ENCODE data around the gene SHB.

The SHB gene

DNA sequence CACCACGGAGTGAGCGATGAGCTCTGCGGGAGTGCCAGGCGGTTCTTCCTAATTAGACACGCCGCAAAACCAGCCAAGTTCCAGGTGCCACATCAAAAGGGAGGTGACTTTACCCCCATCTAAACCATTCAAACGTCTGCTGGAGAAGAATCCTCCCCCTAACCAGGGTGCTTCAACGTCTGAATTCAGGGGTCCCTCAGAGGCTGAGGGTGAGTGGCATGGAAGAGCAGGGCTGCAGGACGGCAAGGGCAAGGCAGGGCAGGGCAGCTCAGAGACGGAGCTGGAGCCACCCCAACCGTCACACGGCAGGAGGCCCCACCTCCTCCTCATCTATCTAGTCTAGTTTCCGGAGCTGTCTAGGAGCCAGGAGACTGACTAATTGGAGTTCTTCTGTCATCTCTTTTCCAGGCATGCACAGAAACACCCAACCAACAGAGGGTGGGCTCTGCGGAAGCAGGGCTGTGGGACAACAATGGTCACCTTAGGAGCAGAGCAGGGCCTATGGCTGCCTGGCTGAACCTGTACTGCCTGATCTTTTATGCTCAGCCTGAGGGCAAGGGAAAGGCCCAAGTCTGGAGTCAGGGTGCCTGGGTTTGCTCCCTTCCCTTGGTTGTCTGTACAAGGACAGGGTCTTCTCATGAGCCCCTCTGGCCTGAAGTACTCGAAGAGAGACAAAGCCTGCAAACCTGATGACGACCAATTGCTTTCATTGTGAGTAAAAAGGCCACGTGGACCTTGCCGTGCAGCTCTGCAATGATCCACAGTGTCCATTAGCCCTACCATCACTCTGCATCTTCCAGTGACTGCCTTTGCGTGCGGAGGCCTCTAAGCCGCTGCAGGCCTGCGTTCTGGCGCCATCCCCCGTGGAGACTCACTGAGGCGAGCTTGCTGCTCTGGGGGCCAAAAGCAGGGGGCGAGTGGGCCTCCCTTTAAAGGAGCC is 84.1 kb downstream of the SHB start:
- DNase-seq: peak; percentile 15 to 43

DNA sequence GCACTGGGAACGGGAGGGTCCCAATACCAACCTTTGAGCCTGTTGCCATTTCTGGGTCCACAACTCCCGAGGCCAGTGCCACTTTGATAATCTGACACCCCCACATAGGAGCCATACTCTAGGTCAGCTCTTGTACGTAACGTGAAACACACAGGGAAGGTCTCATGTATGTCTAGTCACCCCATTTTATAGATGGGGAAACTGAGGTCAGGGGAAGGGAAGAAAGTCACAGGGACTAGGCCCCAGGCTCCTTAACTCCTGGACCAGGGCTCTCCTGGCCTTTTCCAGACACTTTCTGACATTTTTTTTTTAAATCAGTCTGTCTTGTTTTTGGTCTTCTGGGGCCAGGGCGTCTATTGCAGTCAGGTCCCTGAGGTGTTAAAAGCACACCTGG is 84.8 kb downstream of the SHB start:
- DNase-seq: no peak

DNA sequence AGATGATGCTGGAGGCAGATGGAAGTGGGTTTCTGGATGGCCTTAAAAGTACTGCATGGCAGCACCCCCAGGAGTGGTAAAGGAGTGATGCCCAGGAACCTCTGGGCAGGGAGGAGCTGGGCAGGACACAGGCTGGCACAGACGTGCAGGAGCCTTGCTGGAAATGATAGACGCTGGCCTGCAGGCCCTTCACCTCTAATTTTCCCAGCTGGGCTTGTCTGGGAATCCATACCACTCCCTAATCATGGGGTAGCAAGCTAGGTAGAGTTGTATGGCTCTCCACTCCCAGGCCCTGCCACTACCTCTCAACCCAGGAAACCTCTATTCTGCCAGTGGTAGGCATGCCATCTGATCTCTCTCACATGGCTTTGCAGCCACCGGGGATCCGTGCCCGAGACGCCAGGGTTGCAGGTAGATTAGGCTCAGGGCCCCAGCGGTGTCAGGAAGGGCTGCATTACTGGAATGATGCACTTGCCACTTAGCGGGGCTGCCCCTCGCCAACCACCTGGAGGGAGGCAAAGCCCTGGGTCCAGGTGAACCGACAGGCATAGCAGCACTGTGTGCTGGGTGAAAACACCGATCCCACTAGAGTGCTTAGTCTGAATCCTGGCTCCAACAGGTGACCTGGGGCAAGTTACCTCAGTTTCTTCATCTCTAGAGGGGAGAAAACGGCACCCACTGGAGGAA is 85.5 kb downstream of the SHB start:
- no peak for DNase-seq

DNA sequence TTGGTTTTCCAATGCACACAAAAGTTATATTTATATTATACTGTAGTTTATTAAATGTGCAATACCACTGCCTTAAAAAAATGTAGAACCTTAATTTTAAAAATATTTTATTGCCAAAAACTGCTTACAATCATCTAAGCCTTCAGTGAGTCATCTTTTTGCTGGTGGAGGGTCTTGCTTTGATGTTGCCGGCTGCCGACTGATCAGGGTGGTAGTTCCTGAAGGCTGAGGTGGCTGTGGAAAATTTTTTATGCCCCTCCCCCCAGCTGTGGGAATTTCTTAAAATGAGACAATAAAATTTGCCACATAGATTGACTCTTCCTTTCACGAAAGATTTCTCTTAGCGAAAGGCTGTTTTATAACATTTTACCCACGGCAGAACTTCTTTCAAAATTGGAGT is 89.2 kb downstream of the SHB start:
- no peak for DNase-seq

DNA sequence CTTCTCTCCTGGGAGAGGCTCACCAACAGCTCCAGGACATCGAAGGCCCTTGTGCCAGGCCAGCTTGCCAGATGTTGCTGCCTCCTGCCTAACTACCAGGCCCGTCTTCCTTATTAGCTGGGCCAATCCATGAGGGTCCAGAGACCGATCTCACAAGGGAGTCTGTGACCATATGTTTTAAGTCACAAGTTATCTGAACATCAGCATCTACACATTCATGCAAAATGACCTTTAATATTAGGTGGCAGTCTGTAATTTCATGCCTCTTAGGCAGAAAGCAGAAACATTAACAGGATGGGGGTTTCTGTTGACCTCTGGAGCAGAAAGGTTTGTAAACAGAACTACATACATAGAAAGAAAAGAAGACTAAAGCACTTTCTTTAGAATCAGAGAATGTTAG is 90.0 kb downstream of the SHB start:
- no peak for DNase-seq

DNA sequence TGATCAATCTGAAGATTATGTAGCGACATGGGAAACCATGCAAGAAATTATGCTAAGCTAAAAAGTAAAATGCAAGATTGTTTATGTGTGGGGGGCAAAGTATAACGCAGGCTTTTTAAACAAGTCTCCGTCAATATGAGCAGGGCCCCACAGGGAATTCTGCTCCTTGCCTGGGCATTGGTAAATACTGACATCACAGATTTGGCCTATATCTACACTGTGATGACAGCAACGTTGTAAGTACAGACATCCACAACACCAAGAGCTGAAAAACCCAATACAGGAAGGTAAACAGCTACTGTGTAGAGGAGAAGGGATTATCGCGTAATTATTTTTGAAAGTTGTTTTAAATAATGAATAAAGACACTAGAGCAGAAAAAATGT is 90.6 kb downstream of the SHB start:
- no peak for DNase-seq

DNA sequence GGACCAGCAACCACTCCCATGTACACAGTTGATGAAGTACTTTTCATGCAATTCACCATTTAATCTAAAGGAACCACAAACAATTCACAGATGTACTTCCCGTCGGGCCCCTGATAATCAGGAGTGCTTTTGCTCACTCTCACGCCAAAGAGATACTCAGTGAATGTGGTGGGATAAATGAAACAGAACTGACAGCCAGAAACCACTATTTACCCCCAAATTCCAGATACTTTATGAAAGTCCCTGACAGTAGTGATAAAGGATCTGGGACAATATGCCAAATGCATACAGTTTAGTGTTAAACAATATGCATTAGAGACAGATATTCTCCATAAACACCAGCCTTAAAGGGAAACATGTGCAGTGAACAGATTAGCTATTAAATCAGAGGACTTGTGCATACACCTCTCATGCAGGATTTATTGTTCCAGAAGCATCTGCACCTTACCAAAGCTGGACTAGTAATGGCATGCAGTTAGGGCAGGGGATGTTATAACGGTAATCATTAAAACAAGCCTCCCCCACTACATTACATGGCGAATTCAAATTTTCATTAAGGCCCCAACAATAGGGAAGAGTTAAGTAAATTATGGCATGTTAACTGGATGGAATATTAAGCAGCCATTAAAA is 91.1 kb downstream of the SHB start:
- no peak for DNase-seq

DNA sequence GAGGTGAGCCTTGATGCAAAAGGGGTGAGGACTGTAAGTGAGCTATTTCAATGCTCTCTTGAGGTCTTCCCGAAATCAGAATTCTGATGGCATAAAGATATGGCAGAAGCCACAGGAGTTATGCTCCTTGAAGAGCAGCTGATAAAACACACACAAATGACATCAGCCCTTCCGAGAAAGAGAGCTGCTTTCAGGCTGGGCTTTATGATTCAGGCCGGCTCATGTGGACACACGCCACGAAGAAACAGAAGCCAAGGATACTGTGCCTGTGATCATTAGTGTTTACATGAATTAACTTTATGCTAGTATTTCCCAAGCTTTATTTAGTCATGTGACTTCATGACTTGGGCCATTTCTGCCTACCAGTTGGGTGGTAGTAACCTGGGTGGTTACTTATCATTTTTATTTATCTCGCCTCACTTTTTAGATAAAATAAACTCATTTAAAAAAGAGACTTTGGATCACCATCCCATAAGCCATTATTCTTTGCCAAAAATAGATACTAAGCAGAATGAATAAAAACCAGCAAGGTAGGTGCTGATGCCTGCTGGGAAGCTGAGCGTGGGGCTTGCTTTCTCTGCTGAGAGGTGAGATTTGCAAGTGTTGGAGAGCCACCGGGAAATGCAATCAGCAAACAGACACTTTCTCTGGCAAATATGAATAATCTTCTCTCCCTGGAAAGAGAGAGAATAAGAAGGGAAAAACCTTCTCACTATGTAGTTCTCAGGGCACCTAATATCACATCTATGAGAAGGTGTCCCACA is 92.1 kb downstream of the SHB start:
- no peak for DNase-seq

DNA sequence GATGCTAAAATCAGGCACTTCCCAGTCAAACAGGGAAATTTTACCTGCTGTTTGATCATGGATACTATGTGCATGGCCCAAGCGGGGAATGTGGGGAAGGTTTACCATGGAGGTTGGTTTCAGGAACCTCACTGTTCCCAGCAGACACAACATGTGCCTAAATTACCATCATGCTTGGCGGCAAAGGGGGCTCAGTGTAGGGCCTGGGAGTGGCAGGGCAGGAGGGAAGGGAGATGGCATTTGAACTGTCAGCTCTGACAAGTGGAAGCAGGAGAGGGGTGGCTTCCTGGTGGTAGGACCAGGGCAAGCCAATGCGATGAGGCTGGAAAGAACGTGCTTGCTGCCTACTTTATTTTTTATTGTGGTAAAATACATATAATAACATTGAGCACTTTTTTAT is 93.4 kb downstream of the SHB start:
- DNase-seq: no peak

DNA sequence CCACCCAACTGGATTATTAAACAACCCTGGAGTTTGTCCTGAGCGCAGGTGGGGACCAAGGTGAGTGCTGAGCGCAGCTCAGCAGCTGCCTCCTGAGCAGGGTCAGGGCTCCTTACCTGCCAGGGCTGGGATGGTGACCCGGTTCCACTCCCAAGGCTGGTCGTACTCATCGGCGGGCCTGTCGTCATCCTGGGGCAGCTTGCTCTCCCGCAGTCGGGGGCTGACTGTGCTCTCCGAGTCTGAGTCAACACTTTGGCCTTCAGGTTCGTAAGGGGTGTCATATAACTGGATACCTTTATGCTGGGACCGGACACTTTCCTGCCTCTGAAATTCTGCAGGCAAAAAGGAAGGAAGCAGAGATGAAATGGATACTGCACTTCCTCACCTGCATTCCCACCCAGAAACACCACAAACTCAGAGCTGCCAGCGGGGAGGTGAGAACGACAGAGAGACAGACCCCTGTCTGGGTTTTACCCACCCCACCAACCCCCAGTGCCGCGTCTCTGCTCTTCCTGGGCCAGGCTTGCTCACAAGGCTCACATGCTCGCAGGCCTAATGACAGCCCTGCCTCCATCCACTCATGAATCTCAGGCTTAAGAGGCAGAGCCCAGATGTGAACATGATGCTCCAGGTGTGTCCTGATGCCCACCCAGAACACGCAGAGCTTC is 94.4 kb downstream of the SHB start:
- DNase-seq: no peak

DNA sequence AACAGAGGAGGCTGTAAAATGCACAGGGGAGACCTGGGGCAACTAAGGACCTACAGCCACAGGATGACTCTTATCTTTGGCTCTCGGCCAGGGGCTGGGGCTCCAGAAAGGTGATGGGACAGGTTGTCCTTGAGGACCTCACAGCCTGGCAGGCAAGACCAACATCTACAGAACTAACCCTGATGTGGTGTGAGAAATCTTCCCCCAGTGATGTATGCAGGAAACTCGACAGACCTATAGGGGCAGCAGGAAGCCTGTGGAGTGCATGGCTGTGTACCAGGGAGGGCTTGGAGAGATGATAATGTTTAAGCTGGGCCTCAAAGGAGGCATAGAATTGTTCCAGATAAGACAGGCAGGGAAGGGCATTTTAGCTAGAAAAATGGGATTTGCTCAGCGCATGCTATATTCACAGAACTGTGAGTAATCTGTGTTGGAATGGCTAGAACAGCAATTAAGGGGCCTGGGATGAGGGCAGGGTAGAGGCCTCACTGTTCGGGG is 96.6 kb downstream of the SHB start:
- no peak for DNase-seq

DNA sequence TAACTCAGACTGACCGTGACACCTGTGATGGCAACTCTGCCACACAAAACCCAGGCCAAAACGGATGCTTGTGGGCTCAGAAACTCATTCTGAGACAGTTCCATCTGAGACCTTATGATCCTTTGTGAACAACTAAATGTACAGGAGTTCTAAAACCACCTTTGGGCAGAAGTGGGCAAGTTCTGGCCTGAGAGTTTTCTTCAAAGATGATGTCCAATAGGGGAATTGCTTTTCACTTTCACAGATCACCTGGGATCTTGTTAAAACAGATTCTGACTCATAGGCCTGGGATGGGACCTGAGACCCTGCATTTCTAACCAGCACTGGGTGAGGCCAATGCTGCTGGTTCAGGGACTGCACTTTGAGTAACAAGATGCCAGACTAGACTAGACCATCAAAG is 97.3 kb downstream of the SHB start:
- DNase-seq: no peak

DNA sequence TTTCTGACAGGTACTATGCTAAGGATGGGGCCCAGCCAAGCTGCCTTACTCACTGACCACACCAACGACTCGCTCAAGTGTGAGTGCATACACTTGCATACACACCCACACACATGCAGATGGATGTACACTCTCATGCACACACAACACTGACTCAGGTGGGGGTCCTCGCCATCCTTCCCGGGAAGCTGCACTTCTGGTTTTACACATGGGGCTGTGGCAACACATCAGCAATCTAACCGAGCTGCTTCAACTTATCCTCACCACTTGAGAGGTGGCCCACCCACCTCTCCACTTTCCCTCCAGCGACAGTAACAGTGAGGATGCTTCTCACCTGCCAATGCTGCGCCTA is 97.9 kb downstream of the SHB start:
- DNase-seq: no peak

DNA sequence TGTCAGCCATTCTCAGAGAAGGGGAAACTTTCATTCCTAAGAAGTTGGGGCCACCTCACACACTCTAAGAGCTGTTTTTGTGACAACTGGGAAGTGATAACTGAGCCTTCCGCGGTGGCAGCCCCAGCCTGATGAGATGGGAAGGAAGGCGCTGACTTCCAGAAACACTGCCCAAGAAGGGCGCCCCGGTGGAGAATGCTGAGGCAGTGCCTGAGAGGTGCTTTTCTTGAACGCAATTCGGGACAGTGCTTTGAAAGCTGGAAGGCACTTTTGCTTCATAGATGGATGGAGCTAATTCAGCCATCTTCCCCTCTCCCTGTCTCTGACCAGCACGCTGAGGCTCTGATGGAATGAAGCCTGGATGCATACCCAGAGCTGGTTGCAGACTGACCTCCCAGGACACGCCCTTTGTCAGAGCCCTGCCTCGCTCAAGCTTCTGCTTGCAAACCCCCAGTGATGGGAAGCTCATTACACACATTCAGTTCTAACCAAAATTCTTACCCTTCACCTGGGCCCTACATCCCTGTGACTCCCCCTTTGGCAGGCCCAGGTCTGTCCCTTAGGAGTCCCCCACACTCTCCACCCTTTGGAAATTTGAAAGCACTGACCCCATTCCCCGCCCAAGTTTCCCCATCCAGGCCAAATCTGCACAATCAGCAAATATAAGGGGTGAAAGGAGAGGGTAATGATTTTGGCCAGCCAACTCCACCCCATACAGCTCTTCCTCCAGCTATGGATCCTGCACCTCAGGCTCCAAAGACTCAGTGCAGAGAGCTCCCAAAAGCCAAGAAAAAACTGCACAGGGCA is 98.5 kb downstream of the SHB start:
- DNase-seq: no peak

DNA sequence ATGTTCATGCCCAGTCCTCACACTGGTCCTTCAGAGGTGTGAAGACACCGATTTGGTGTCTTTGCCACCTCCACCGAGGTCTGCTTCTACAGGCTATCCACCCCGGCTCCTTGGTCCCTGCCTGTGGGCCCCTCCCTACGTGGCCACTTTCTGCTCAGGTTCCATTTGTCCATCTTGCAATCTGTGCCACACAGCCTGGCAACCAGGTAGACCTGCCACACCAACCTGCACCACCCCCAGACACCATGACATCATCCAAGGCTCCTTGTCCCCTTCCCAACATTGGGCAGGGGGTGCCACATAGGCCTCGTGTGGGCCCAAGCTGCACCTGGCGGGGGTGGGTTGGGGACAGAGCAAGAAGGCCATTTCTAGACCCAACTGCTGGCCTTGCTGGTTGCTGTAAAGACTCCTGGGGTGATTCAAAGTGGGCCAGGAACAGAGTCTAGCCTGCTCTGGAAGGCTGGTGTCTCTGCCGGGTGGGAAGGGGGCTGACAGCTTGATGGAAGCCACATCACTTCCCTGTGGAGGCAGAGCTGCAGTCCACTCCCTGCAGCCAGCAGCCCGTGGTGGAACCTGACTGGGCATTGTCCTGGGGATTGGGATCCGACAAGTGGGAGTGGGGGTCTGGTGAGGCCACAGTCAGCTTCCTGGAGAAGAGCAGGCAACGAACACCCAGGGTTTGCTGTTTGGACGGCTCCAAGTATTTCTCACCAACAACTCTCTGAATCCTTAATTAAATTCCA is 99.3 kb downstream of the SHB start:
- DNase-seq: no peak

DNA sequence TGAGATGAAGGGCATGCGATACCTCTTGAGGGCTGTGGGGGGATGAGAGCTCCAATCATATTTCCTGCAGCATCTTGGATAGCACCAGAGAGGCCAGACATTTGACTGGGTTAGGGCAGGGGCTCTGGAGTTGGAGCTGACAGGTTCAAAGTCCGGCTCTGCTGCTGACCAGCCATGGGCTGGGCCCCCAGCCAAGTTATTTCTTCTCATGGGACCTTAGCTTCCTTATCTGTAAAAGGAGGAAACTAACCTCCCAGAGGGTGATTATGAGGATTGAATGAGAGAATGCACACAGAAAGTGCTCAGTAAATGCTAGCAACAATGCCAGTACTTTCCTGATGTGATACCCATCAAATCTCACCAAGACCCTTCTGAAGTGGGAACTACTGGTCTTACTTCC is 99.9 kb downstream of the SHB start:
- DNase-seq: no peak

DNA sequence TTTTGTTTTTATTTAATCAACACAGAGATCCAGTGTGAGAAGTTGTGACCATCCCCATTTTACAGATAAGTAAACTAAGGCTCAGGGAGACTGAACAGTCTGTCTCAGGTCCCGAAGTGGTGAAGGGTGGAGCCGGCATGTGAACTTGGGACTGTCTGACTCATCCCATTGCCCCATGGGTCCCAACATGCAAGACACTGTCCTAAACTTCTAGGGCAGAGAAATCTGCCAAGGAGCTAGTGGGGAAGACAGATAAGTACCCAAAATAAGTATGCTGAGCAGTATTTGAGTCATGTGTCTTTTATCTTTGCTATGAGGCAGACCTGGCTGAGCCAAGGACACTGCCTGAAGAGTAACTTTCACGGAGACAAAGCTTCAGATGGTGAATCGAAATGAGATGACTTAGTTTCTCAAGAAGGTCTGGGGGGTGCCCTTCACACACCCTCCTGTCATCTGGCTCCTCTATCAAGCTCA is 100.8 kb downstream of the SHB start:
- no peak for DNase-seq

DNA sequence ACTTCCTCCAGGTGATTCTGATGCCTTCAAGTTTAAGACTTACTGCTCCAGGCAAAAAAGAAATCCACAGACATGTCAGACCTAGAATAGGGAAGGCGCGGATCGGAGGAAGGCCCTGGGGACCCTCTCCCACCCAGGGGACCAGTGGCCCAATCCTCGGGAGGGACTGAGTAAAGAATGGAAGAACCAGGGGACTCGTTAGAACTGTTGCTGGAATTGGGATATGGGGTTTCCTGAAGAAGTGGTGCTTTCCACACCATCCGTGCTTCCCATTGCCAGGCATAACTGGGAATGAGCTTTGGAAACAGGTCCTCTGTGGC is 101.3 kb downstream of the SHB start:
- no peak for DNase-seq

DNA sequence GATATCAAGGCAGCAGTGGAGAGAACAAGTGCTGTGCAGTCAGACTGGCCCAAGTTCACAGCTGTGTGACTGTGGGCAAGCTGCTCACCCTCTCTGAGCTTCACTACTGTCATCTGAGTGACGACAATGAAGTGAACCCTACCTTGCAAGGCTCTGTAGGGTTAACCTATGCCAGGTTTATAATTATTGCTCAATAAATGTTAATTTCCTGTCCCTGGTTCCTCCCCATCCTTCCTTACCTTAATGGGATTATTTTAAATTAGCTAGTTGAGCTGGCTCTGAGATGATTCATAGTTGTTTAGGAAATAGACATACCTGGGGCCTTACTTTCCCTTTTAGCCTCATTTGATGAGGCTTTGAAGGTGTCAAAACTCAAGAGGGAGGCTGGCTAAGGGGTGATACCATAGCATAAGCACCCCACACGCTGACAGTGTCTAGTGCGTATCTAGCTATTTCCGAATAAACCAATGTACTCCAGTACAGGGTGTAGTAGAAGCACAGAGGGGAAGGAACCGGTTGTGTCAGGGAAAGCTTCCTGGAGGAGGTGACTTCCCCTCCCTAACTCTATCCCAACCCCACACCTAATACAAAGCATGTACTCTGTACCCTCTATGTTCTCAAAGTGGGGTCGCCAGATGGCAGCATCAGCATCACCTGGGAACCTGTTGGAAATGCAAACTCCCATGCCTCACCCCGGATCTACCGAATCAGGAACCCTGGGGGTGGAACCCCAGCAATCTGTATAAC is 101.8 kb downstream of the SHB start:
- DNase-seq: no peak

DNA sequence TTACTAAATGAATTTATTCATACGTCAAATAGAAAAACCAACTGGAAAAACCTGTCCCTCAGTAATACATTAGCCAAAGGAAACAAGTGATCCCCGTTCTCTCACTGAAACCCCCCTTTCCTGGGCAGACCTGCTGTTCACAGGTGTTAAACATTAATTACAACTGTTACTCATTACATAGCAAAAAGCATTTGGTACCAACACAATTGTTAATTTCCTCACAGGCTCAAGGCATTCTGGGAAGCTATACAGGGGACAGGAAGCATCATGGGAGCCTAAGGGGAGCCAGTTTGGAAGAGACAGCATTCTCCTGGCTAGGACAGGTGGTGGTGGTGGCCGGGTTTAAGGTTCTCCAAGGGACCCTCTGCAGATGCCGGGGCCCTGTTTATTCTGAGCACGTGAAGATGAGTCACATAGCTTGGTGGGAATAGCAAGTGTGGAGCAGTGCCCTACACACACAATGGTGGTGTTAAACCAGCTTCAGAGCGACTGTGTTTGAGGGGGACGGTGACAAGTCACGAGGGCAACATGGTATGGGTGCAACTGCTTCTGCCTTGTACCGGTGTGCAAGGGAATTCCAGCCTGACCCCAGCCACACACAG is 102.5 kb downstream of the SHB start:
- peak in 1 of 2 experiments; percentile 4 for DNase-seq

All from NCI-H526 (cell line).